HG02884 (cell line): ENCODE results near the gene EPHB3.

Experiments used
- ATAC-seq: cut with Tn5 transposase; IDR thresholded peaks from one replicate; pipeline ENCODE4 v1.9.1; 2021; ENCODE audit warnings: mild to moderate bottlenecking, moderate library complexity; ENCODE audit not compliant: unreplicated experiment

EPHB3 gene

DNA sequence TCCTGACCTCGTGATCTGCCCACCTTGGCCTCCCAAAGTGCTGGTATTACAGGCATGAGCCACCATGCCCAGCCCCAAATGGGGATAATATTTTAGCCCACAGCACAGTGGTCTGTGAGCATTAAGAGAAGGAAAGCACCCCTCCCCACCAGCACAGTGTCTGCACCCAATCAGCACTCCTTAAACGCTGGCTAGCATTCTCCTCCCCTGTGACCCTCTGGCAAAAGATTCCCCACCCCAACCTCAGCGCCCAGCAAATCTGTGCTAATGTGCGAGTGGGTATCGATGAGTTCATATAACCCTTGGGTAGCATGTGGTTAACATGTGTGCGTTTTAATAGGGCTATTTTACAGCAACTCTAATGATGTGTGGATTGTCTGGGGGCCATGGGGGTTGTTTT, 18.3 kb upstream of the EPHB3 start:
- ATAC-seq, result no peak

DNA sequence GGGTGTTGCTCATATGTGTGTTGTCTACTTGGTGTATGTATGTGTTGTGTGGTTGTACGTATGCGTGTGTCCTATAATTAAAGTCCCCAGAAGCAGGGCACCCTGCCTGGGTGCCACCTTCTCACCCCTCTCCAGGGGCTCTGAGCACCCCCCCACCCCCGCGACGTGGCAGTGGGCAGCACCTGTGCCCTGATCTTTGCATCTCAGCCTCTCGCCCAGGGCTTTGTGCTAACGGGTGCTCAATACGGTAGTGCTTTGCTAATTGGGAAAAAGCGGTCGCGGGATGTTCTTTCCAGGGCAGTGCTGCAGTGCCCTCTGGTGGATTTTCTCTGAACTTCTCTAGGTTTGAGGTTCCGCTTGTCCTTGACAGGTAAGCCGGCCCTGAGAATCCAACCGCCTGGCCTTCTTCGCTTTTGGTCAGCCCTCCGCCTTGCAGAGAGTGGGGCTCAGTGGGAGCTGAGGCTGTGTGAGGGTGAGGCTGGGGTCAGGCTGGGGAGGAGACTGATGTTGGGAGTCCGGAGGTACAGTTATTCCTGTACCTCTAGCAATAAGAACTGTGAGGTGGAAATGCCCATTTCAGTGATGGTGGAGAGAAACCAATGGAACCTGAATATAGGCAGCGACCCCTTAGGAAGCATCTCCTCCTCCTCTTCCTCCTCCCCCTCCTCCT, 17.6 kb upstream of the EPHB3 start:
- ATAC-seq, result no peak

DNA sequence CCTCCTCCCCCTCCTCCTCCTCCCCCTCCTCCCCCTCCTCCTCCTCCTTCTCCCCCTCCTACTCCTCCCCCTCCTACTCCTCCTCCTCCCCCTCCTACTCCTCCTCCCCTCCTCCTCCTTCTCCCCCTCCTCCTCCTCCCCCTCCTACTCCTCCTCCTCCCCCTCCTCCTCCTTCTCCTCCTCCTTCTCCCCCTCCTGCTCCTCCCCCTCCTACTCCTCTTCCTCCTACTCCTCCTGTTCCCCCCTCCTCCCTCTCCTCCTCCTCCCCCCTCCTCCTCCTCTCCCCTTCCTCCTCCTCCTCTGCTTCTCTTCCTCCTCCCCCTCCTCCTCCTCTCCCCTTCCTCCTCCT, 17.1 kb upstream of the EPHB3 start:
- no peak for ATAC-seq

DNA sequence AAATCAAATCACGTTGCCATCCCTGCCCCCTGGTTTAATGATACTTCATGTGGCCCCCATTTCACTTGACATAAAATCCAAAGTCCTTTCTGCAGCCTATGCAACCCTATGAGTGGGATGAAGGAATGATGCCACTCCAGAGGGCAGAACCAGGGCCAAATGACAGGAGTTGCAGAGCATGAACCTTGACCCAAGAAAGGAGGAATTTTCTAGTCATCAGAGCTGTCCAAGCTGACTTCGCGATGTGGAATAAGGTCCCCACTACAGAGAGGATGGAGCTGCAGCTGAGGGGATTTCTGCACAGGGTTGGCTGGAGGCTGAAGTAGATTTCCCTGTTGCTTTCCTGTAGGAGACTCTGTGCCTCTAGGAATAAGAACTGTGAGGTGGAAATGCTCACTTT, 15.8 kb upstream of the EPHB3 start:
- no peak for ATAC-seq

DNA sequence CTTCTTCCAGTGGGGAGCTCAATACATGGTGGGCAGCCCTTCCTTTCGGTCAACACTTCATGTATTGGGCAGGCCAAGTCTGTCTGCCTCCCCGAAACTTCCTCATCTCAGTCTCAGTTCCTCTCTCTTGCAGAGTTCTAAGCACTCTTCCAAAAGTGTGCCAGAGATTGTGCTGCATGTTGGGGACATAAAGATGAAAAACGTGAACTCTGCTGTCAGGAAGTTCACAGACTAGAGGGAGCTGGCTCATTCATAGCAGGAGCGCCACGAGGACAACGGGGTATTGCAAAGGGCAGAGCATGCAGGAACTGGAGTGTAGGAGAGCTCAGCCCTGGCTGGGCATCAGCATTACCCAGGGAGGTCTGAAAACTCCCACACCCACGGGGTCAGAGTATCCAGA, 15.3 kb upstream of the EPHB3 start:
- ATAC-seq, result no peak

DNA sequence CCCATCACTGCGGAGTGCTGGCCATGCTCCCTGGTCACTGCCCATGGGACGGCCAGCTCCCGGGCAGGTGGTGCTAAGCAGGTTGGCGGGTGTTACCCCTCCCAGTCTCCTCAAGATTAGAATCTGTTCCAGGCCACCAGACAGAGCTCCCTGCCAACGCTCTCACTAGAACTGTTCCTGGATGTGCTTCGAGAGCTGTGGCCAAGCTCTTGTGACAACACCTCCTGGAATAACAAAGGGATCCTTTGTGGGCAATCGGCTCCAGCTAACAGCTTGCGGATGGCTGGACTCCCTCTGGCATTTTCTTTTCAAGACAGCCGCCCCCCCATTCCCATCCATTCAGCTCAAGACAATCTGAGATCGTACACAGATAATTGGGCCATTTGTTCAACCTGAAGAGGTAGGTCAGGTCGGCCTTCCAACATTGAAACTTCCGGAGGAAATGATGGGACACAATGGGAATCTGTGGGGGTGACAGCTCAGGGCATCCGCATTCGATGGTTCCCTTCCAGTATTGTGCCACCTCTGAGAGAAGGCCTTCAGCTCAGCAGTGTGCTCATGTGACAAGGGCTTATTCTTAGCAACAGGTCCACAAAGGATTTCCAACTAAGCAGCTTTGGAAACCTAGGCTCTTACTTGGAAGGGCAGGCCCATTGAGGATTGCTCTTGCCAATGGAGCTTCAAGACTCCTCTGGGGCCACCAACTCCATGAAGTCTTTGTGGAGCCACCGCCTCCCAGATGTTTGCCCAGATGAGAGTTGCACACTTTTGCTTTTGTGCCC, 11.6 kb upstream of the EPHB3 start:
- no peak for ATAC-seq

DNA sequence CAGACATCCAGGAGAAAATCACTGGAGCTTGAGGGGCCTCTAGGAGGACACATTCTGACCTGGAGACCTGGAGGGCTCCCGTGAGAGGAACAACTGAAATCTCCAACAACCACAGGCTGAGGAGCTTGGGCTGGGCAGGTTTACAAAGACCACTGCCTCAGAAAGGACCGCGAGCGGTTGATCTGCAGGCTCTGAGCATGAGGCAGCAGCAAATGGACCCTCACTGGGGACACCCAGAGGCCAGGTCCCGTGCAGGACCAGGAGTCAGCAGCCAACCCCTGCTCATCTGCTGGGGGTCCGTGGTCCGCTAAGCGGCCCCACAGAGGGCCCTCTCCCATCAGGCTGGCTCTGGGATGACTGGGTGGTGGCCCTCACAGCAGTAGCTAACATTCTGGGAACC, 10.5 kb upstream of the EPHB3 start:
- ATAC-seq, result no peak

DNA sequence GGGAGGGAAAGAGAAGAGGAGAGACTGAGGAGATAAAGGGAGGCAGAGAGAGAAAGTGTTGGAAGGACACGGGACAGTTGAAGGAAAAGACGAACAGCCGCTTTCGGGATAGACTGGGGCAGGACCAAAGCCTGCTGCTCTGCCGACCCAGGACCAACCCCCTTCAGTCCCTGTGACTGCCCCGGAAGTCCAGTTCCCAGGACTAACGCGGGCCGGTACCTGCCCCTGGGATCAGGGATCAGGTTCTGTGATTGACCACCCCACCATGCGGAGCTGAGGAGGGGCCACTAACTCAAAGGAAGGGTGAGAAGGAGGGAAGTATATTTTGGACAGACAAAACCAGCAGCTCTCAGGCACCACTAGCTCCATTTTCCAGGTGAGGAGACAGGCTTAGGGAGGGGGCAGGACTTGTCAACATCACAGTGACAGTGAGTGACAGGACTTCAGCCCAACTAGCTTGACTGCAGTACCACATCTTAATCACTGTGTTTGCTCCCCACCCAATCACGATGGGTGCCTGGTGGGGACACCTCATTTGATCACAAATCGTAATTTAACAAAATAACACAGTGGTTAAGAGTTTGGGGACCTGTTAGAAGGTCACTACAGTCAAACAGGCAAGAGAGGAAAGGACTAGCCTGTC, 9.8 kb upstream of the EPHB3 start:
- ATAC-seq, result no peak

DNA sequence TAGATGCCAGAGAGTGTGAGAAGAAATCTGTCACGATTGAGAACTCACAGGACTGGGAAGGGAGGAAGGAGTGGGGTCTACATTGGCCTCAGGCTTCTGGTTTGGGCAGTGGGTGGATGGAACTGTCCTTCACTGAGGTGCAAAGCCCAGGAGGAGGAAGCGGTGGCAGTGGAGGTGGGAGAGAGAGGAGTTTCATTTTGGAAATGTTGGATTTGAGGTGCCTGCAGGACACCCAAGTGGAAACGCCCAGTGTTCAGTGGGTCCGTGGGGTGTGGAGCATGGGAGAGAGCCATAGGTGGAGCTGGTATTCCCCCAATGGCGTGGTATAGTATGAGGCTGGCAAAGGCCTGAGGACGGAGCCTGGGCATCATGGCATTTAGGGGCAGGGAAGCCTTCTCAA, 9.3 kb upstream of the EPHB3 start:
- no peak for ATAC-seq

DNA sequence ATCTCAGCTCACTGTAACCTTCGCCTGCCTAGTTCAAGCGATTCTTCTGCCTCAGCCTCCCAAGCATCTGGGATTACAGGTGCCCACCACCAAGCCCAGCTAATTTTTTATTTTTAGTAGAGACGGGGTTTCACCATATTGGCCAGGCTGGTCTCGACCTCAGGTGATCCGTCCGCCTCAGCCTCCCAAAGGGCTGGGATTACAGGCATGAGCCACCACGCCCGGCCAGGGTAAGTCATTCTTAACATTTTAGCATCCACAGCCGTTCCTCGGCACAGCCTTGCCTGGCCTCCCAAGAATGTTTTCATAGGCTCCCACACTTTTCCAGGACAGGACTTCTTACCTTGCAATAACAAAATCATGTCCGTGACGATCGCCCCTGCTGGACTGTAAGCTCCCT, 8.7 kb upstream of the EPHB3 start:
- ATAC-seq, result no peak

DNA sequence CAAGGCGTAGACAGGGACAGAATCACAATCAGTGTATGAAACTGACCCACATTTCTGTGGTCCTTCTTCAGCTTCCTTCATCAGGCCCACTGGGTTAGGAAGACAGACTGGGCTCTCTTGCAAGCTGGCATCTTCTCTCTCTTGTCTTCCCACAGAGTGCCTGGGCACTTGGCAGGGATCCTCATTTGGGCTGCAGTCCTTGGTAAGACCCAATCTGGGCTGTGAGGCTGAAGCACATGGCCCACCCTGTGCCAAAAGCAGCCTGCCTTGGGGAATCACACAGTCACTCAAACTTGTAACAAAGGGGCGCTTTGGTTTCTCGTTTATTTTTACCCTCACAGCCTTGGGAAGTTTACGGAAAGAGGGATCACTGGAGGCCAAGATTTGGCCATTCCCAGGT, 8.2 kb upstream of the EPHB3 start:
- no peak for ATAC-seq

DNA sequence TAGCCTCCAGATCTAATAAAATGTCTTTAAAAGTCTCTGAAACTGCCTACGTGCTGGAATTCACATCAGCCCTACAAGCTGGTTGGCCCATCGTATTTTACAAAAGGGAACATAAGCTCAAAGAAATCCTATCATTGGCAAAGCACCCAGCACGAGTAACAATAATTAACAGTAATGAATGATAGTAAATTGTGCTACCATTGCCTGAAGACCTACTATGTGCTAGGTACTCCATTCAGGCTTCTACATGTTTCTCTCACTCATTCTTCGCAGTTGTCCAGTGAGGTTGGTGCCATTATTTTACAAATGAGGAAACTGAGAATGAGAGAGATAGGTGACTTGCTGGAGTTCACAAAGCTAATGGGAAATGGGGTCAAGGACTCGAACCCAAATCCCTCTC, 7.1 kb upstream of the EPHB3 start:
- no peak for ATAC-seq

DNA sequence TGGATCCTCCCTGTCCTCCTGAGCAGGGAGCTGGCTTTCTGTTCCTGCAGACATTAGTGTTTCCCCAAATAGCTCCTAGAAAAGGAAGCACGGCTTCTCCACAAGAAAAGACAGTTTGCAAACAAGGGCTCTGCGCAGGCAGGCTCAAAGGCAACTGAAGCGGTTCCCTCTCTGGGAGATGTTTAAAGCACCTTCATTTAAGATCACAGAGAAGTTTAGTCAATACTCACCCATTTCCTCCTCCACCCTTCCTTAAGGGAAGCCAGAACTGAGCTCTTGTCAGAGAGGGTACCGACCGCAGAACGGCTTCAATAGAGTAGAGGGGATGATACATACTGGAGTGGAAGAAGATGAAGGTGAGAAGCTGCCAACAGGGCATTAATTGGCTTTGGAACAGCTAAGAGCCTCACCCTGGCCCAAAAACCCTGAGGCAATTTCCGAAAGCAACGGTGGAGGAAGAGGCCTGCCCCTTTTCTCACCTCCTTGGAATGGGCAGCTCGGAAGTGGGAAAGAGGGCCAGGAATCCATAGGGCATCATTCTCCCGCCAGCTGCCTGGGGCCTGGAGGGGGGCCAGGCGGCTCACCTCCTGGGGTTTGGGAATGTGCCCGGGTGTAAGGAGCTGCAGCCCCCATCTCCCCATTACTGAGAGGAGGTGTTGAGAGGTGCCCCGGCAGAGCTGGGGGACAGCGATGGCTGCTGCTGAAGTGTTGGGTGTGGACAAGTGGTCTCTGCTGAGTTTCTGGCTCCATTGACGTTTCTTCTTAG, 4.8 kb upstream of the EPHB3 start:
- no peak for ATAC-seq

DNA sequence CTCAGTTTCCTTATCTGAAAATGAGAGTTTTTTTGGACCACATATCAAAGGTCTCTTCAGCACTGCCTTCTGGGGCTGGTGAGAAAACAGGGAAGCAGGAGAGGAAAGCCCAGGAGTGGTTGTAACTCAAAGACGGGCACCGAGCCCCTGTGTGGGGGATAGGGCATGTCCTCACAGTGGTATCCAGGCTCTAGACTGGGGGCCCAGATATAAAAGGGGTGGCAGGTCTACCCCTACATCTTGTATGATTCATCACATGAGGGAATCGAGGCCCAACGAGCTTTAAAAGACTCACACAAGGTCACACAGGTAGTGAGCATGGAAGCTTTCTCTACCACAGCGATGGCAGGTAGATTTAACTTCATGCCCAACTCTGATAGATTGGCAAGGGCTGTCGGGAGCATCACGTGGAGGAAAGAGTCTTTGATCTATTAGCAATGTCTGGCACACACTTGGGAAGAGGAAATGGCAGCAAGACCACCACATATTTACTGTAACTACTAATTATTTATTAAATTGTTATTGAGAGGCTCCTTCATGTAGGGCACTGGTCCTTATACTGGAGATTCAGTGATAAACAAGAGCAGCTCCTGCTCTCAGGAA, 4.1 kb upstream of the EPHB3 start:
- no peak for ATAC-seq

DNA sequence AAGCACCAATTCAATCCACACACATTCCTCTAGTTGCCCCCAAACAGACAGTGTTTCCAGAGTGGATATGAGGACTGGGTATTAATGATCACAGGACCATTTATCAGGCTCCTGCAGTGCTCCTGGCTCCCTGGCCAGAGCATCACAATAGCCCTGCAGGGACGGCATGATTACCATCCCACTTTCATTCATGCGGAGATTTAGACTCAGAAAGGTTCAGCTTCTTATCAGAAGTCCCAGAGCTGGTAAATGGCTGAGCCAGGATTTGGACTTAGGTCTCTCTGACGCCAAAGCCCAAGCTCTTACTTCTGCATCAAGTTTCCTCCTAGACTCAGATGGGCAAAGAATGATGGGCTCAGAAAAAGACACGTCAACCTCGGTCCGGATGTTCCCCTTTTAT, 2.9 kb upstream of the EPHB3 start:
- no peak for ATAC-seq

DNA sequence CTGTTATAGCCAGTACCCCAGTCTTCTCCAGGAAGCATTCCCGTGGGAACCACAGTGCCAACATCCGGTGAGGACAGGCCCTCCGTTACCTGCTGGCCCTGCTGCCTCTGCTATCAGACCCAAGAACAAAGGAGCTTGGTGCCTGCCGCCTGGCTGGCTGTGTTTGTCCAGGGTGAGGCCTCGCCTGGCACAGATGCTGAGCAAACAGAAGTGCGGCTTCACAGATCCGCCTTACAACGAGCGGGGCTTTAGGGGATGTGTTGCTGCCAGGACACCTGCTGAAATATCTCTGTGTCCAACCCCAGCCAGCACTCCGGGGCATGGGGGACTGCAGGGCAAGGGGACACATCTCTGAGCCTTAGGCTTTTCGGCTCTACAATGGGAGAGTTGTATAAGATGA, 2.2 kb upstream of the EPHB3 start:
- no peak for ATAC-seq

DNA sequence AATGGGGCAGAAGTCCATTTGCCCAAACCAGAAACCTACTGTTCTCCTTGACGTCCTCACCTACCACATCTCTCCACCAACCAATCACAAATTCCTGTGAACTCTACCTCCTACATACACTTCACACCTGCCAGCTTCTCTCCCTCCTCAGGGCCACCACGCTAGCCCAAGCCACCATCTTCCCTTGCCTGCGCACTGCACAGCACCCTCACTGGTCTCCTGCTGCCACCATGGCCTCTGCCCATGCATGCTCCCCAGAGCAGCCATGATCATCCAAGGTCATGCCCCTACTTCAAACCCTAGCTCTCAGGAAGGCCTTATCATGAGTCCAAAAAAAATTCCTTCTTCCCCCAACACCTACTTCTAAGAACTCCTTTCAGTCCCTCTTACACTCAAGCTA, 1.1 kb upstream of the EPHB3 start:
- ATAC-seq, result no peak

DNA sequence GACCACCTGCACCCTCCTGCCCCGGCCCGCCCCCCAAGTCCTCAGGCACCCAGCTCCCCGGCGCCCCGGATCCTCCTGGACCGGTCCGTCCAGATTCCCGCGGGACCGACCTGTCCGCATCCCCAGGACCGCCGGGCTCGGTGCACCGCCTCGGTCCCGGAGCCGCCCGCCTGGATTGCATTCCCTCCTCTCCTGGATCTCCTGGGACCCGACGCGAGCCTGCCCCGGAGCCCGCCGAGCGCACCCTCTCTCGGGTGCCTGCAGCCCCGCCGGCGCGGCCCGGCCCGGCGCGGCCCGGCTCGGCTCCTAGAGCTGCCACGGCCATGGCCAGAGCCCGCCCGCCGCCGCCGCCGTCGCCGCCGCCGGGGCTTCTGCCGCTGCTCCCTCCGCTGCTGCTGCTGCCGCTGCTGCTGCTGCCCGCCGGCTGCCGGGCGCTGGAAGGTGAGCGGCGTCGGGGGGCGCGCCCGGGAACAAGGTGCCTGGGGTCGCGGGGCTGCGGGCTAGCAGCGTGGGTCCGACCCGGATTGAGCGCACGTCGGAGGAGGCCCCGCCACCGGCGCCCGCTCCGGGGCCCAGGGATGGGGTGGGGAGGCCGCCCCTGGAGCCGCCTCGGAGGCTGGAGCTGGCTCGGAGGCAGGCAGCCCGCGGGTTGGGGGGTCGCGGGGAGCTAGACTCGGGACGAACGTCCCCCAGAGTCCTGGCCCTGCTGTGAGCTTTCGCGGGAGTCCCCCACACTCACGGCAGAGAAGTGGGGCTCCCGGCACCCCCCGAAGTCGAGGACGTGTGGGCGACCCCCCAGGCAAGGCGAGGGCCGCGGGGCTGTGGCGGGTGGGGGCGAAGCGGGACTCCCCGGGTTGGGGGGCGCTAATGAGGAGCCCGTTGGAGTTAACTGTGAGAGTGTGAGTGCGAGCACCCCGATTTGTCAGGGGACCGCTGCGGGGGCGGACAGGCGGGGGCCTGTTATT, 610 bp downstream of the EPHB3 start:
- no peak for ATAC-seq

DNA sequence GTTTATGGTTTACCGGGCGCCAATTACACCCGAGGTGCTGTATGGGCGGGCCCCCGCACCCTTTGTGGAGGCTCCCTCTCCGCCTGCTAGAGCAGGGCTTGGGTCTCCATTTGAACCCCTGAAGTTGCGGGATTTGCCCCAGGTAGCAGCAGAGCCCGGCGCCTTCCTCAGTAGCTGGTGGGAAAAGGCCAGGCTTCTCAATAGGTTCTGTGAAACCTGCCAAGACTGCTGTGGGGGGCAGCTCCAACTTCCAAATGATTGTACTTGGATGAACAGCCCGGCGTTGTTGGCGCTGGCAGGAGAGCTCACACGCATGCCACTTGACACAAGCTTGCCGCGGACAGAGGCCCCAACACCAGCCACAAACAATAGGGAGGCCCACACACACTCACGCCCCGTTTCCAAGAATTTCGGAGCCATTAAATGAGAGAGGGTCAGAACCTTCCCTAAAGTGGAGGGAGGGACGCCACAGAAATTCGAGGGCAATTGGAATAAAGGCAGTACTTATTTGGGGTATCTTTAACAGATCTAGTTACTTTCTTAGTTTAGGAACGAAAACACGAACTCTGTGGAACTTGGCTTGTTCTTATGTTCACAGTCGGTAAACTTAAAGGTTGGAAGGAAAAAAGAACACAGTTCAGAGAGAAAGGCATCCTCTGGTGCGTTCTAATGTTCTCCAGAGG, 1.4 kb downstream of the EPHB3 start:
- no peak for ATAC-seq

DNA sequence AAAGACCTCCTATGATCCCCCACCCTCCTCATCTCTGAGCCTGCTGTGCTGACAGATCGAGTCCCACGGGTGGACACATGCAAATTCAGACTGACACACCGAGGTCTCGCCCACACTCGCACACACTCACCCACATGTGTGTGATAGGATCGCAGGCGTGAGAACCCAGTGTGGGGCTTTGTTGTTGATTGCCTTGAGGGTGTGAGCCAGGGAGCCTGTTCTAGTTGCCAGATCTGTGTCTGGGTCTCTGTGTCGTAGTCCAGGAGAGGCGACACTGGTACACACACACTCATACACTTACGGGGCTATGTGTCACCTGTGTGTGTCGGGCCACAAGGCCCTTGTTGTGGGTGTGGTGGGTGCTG, 2.0 kb downstream of the EPHB3 start:
- no peak for ATAC-seq
